Measurements from ENCODE around the gene PNLIPRP1.

The PNLIPRP1 gene

DNA sequence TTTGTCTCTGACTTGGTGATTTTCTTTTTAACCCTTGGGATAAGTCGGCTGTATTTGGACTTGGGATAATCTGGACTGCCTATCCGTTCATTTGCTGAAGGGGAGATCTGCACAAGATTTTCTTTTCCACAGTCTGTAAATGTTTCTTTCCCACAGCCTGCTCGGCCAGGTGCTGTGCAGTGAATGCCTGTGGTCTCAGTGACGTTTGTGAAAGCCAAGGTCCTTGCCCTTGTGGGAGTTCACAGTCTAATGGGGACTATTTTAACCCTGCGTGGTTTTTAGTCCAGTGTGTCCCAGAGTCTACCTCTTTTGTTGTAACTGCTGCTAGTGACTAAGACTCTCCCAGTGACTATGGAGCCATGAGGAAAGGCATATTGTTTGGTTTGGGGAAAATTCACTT is 36.1 kb upstream of the PNLIPRP1 start:
- TF ChIP-seq, protein P1, sequence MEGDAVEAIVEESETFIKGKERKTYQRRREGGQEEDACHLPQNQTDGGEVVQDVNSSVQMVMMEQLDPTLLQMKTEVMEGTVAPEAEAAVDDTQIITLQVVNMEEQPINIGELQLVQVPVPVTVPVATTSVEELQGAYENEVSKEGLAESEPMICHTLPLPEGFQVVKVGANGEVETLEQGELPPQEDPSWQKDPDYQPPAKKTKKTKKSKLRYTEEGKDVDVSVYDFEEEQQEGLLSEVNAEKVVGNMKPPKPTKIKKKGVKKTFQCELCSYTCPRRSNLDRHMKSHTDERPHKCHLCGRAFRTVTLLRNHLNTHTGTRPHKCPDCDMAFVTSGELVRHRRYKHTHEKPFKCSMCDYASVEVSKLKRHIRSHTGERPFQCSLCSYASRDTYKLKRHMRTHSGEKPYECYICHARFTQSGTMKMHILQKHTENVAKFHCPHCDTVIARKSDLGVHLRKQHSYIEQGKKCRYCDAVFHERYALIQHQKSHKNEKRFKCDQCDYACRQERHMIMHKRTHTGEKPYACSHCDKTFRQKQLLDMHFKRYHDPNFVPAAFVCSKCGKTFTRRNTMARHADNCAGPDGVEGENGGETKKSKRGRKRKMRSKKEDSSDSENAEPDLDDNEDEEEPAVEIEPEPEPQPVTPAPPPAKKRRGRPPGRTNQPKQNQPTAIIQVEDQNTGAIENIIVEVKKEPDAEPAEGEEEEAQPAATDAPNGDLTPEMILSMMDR (conservative IDR thresholded peaks at IDR 0.05; ENCODE audit: low read length) = no peak
- H3K4me3 ChIP-seq (ENCODE audit: low read length) = no peak overlapping the region
- DNase-seq (ENCODE audit: low read depth) = no peak

DNA sequence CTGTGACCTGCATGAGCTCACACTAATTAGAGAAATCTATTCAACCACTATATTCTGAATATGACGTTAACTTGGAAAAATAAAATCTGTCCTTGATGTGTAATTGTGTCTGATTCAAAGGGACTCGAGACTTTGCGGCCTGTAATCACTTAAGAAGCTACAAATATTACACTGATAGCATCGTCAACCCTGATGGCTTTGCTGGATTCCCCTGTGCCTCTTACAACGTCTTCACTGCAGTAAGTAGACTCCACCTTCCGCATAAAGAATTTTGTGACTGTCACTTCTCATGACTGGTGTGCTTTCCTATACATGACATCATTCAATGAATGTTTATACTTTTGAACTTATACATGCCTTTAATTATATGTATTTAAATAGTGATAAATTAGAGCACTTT is 34.9 kb upstream of the PNLIPRP1 start:
- no peak for DNase-seq (ENCODE audit: low read depth)
- no peak overlapping the region for H3K4me3 ChIP-seq (ENCODE audit: low read length)
- TF ChIP-seq, protein P1 (conservative IDR thresholded peaks at IDR 0.05; ENCODE audit: low read length) = no peak

DNA sequence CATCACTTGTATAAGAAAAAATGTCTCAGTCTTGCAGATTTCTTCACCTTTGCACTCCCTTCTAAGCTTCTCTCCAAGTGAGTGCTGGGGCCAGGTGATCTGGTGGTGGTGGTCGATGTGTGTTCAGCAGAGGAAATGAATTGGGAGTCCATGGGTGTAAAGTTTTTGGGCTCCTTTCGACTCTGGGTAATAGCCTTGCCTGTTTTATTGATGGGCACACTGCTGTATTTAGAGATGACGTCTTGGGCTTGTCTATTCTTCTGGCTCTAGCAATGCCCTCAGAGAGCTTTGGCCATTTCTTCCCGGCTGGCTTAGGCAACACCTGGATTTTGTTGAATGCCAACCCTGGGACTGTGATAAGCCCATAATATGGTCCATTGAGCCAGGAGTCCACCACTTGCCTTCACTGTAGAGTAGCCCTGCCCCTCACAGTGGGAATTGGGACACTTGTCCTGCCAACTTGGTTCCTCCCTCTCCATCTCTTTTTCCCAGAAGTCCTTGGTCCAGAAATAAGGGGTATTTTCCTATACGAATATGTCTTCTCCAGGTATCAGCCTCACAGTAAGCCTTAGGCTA is 33.4 kb upstream of the PNLIPRP1 start:
- TF ChIP-seq, protein P1 (conservative IDR thresholded peaks at IDR 0.05; ENCODE audit: low read length) = no peak
- no peak for DNase-seq (ENCODE audit: low read depth)
- H3K4me3 ChIP-seq (ENCODE audit: low read length) = no peak overlapping the region

DNA sequence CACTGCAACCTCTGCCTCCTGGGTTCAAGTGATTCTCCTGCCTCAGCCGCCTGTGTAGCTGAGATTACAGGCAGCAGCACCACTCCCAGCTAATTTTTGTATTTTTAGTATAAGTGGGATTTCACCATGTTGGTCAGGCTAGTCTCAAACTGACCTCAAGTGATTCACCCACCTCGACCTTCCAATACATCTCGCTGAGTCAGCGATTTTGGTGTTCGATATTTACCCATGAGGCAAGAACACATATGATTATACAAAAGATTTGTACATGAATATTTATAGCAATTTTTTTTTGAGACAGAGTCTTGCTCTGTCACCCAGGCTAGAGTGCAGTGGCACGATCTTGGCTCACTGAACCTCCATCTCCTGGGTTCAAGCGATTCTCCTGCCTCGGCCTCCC is 25.2 kb upstream of the PNLIPRP1 start:
- no peak overlapping the region for H3K4me3 ChIP-seq (ENCODE audit: low read length)
- DNase-seq (ENCODE audit: low read depth) = no peak
- TF ChIP-seq, protein P1 (conservative IDR thresholded peaks at IDR 0.05; ENCODE audit: low read length) = no peak

DNA sequence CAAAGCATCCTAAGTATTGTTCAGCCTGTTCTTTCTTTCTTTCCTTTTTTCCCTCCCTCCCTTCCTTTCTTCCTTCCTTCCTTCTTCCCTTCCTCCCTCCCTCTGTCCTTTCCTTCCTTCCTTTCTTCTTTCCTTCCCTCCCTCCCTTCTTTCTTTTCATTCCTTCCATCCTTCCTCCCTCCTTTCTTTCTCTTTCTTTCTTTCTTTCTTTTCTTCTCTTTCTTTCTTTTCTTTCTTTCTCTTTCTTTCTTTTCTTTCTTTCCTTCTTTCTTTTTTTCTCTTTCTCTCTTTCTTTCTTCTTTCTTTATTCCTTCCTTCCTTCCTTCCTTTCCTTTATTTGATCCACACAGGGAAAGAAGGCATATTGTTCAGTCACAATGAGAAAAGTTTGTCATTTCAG is 23.8 kb upstream of the PNLIPRP1 start:
- DNase-seq (ENCODE audit: low read depth) = no peak
- TF ChIP-seq, protein P1 (conservative IDR thresholded peaks at IDR 0.05; ENCODE audit: low read length) = no peak
- H3K4me3 ChIP-seq (ENCODE audit: low read length) = no peak overlapping the region

DNA sequence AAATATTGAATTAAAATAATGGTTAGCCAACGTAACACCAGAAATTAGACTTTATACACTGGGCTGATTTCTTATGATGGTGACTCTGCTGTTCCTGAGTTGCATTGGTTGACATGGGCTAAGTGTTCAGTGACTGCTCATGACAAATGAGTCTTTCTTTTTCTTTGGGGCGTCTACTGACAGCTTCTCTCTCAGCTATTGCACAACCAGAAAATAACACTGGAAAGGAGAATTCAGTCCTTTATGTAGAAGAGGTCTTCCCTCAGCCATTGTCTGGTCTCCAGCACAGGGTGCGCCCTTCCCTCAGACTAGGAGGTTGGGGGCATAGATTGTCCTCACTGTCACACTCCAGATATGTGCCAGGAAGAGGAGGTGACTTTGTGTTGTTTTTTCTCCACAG is 23.4 kb upstream of the PNLIPRP1 start:
- DNase-seq (ENCODE audit: low read depth) = no peak
- TF ChIP-seq, protein P1 (conservative IDR thresholded peaks at IDR 0.05; ENCODE audit: low read length) = no peak
- H3K4me3 ChIP-seq (ENCODE audit: low read length) = no peak overlapping the region

DNA sequence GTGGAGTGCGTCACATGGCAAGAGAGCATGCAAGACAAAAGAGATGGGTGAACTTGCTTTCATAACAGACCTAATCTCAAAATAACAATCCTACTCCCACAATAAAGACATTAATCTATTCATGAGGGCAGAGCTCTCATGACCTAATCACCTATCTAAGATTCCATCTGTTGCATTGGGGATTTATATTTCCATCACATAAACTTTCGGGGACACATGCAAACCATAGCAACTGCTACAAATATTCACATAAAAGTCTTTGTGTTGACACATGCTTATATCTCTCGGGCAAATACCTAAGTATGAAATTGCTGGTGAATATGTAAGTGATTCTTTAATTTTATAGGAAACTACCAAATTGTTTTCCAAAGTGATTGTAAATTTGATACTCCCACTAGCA is 16.0 kb upstream of the PNLIPRP1 start:
- DNase-seq (ENCODE audit: low read depth) = no peak
- TF ChIP-seq, protein P1 (conservative IDR thresholded peaks at IDR 0.05; ENCODE audit: low read length) = no peak
- H3K4me3 ChIP-seq (ENCODE audit: low read length) = no peak overlapping the region
